IPS DF 4.7 (cell line): ENCODE data around the gene C2CD5.
"Not testable (repeated sequence)": the region's sequence is repeated elsewhere in the genome, so short reads cannot be mapped to it uniquely, and the experiment has no call there.

Experiments
- DNase-seq: peaks from one replicate; pipeline ENCODE4 v3.0.0-alpha.2; 2013; ENCODE audit warnings: low spot score; ENCODE audit errors: extremely low read depth

Gene C2CD5

DNA sequence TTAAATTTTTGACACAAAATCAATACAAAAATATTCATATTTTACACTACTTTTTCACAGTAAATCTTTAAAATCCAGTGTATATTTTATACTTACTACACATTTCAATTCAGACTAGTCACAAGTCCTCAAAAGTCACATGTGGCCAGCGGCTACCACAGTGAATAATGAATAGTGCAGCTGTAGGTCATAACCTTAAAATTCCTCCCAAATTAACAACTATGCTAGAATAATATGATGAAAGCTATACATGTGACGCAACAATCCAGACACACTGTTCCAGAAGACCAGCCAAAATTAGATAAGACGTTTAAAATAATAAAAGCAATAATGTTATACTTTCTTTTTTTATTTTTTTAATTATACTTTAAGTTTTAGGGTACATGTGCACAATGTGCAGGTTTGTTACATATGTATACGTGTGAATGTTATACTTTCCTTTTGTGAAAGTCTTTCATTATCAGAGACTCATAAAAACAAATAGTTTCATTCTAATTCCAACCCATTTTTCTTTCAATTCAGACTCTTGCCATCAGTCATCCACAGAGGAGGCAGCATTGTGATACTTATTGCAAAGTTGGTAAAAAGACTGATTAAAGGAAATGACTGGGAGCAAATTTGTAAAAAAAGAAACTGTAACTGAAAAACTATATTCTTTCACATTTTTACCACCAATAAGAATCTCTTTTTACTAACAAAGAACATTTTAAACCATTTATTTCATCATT, 67.0 kb downstream of the C2CD5 start:
- no peak for DNase-seq

DNA sequence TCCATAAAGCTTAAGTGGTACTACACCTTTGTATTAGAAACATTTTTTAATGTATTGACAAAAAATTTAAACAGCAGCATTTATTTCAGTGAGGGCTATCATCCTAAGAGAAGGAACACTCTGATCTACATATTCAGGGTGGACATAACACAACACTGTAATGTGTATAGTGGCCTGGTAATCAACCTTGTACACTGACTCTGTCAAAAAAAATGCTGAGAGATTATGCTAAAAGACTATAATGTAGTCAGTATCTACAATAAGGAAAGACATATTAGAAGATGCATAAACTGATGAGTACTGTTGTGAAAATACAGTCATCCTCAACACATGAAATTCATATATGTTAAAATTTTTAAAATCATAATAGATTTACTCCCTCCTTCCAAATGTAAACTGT, 68.2 kb downstream of the C2CD5 start:
- DNase-seq = no peak

DNA sequence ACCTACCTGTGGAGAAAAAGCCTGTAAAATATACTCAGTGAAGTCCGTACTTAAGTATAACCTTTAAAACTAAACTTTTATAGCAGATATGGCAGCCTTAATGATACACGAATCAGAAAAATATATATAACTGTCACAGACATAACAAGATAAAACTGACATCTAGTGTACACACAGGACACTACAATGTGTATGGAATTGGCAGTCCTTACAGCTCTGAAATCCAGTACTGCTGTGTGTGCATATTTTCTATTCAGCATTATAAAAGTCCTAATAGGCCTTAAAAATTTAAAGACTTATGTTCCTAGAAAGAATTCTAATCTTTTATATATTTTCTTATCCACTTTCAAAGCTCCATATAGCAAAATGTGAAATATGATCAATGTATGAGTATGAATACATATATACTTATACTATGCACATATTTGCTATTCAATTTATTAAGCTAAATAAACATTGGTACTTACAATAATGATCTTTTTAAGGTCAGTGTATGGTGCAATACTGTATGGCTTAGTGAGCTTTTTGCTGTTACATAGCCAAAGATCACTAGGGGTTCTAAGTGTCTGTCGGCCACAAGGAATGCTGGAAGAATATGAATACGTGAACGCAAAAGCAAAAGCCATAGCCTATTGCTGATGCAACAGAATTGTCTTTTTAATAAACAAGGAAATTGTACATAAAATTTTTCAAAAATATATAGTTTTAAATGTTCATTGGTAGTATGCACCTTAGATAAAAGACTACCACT, 69.2 kb downstream of the C2CD5 start:
- DNase-seq = no peak

DNA sequence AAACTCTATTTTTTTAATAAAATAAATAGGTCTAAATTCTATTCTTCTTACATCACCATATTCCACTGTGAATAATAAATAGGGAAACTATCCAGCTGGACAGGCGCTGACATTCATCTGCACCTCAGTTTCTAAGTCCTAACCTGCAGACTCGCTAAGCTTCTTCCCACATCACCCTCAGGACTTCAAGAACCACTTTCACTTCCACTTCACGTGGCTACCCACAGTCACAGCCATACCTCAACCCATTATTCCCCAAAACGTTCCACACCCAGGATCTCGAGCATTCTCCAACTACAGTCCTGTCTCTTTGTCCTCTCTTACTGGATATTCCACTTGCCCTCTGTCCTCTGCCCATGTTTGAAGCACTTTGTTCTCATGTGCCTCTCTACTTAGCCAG, 71.1 kb downstream of the C2CD5 start:
- DNase-seq = no peak

DNA sequence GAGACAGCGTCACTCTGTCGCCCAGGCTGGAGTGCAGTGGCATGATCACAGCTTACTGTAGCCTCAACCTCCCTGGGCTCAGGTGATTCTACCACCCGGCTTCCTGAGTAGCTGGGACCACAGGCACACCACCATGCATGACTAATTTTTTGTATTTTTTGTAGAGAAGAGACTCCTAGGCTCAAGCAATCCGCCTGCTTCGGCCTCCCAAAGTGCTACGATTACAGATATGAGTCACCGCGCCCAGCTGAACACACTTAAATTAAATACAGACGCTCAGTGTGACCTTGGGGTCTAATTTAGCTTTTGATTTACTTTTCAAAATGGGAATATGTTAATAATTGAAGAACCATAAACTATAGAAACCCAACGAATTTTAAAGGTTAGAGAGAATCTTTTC, 77.2 kb downstream of the C2CD5 start:
- no peak for DNase-seq

DNA sequence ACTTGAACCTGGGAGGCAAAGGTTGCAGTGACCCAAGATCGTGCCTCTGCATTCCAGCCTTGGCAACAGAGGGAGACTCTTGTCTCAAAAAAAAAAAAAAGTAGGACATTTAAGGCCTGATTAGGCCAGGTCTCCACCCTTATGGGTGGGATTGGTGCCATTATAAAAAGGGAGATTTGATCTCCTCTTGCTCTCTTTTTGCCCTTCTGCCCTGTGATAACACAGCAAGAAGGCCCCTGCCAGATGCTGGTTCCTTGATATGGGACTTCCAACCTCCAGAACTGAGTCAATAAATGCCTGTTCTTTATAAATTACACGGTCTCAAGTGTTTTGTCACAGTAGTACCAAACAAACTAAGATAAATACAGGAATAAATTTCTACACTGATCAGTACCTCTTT, 81.0 kb downstream of the C2CD5 start:
- DNase-seq = no peak

DNA sequence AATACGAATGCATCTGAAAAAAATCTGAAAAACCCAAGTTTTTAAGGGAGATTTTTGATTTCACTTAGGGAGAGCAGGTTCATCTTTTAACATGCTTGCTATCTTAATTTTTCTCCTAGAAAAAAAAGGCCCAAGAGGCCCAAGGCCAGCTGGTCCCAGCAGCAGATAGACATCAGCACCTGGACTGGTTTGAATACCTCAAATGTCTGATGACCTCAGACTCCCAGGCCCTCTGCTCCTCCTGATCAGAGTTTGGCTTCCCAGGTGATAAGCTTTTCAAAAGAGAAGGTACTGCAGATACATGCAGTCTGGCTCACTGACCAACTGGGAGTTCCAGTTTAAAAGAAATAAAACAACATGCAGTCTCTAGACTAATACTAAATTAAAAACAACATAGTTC, 82.6 kb downstream of the C2CD5 start:
- DNase-seq = no peak

DNA sequence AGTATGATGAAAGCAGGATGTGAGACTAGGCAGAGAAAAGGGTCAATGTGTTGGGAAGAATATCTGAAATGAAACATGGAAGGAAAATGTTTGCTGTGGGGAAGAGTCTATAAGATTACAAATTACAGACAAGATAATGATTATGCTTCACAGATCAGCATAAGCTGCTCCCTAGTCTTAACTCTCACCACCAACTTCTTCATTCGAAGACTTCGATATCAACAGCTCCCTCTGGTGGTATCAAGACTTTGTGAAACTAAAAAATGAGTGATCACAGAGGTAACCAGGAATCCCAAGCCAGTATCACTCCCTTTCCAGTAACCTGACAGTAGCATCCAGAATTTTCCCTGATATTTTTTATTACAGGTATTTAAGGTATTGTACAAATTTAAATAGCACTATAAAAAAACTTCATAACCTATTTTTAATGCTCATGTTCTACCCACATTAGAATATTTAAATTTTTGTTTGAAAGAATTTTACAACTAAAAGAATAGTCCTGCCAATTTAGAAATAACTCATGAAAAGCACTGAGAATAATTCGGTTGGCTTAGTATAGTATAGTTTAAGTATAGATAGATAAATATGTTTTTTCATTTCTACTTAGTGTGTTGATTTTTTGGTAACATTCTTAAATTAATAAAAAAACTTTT, 84.4 kb downstream of the C2CD5 start:
- peak; percentile 38 for DNase-seq

DNA sequence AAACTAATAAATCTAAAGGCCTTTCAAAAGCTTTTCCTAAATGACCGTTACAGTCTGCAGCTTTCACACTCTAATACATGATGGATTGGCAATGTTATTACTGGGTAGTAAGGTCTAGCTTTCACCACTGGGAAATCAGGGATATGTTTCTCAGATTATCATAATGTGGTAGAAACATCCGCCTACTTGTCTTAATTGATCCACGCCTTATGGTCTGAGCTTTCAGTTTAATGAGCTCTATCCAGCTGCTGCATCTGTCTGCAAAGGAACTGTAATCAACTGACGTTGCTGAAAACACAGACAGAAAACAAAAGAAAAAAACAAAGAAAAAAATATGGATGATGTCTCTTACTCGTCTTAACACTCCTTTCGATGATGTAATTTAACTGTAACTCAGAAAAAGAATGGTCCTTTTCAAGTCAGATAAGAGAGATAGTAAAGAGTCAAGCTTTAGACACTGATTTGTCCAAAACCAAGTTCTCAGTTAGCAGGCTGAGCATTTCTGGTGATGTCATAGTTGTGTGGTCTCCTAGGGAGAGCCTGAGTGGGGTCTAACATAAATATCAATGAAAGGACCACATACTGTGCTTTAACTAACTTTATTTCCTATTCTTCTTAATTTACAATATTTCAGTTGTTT, 85.9 kb downstream of the C2CD5 start:
- no peak for DNase-seq

DNA sequence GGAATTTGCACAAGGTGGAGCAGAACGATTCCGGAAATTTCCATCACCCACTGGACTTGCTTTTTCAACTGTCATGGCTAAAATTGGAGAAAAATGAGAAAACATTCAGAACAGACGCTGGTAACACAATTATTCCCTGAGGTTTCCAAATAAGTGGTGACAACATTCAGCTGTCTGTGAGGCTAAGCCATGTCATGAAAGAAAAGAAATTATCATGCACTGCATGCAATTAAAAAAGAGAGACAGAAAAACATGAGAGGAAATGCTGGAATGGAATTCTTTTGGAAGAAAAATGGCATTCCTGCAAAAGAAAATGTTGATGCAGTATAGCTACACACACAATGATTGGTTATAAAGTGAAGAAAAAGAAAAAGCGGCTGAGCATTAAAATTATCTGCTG, 87.3 kb downstream of the C2CD5 start:
- DNase-seq = no peak

DNA sequence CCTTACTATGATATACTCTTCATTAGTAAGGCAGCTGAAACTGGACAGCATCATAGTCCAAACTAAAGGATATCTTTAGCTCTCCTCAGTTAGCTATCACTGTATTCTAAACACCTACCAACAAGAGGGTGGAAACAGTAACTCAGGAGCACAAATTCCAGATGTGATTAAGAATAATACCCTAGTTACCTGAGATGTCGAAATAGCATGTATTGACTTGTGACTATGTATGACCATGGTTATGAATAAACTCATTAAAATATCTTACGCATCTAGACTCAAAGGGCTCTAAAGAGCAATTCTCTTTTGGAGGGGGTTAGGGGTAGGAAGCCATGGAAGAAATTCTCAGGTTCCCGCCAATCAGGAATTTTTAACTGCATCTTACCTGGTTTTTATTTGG, 90.8 kb downstream of the C2CD5 start:
- DNase-seq = no peak

DNA sequence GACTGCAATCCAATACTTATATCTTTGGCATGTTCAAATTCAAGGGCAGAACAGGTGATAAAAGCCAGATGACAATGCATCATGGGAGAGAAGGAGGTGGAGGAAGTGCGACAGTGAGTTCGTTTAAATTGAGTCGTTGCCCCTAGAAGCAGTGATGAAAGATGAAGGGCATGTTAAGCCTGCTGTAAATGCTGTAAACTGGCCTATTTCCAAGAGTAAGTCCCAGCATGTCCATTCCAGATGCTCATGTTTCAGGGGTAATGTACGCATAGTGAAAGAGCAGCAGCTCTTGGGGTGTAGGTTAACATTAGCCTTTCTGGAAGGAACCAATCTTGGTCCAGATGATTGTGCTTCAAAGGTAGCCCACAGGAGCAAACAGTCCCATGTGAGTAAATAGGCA, 97.1 kb downstream of the C2CD5 start:
- no peak for DNase-seq

DNA sequence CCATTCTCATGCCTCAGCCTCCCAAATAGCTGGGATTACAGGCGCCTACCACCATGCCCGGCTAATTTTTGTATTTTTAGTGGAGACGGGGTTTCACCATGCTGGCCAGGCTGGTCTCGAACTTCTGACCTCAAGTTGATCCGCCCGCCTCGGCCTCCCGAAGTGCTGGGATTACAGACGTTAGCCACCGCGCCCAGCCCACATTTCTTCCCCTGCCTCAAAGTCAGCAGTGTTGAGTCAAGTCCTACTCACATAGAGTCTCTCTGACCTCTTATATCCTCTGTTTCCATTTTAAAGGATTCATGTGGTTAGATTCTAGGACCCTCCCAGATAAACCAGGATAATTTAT, 100.1 kb downstream of the C2CD5 start:
- DNase-seq = not testable (repeated sequence)

DNA sequence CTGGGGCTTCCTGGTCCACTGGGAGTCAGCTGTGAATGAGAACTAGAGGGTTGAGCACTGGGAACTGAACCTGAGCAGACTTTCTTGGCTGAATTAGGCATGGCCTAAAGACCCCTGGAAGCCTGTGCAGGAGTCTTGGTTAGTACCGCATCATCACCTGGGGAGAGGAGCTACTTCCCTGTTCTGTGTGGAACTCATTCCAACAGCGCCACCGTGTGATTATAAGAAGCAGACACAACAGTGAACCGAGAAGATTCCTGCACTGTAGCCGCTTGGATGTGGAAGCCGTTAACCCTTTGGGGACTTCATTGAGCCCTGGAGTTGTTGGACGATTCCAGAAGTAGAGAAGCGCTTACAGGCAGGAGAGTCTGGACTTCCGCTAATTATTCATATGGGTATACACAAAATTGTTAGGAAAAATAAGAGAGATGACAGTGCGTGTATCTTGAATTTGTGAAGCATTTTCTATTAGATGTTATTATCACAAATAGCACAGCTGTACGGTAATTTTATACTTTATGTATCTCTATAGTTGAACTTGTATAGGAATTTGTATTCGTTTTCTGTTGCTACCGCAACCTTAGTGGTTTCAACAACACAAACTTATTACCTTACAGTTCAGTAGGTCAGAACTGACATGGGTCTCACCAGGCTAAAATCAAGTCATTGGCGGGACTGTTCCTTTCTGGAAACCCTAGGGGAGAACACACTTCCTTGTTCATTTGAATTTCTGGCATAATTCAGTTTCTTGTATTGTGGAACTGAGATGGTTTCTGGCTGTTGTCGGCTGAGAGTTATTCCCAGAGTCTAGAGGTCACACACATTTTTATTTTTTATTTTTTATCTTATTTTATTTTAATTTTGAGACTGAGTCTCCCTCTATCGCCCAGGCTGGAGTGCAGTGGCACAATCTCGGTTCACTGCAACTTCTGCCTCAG, 100.7 kb downstream of the C2CD5 start:
- peak; percentile 90 for DNase-seq

DNA sequence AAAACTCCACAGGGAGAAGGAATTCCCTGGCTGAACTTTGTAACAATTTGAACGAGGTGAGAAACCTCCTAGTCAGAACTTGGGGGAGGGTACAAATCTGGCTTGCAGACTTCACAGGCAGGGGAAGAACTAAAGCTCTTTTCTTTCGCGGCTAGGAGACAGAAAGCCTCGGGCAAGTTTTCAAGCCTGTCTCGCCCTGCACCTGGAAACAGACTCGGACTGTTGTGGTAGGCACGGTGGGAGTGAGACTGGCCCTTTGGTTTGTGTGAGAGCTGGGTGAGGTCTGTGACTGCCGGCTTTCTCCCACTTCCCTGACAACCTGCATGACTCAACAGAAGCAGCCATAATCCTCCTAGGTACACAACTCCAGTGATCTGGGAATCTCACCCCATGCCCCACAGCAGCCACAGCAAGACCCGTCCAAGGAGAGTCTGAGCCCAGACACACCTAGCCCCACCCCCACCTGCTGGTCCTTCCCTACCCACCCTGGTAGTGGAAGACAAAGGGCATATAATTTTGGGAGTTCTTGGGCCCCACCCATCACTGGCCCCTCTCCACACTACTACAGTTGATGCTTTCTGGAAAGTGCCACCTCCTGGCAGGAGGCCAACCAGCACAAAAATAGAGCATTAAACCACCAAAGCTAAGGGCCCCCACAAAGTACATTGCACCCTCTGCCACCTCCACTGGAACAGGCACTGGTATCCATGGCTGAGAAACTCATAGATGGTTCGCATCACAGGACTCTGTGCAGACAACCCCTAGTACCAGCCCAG, 107.1 kb downstream of the C2CD5 start:
- no peak for DNase-seq

DNA sequence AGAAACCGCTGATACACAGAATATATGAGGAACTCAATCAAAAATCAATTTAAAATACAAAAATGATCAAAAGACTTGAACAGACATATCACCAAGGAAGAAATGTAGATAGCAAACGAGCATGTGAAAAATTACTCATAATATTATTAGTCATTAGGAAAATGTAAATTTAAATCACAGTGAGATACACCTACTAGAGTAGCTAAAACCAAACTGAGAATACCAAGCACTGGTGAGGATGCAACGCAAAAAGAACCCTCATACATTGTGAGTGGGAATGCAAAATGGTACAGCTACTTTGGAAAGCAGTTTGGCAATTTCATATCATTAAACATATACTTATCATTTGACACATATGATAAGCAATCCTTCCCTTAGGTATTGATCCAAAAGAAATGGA, 108.8 kb downstream of the C2CD5 start:
- DNase-seq = no peak

DNA sequence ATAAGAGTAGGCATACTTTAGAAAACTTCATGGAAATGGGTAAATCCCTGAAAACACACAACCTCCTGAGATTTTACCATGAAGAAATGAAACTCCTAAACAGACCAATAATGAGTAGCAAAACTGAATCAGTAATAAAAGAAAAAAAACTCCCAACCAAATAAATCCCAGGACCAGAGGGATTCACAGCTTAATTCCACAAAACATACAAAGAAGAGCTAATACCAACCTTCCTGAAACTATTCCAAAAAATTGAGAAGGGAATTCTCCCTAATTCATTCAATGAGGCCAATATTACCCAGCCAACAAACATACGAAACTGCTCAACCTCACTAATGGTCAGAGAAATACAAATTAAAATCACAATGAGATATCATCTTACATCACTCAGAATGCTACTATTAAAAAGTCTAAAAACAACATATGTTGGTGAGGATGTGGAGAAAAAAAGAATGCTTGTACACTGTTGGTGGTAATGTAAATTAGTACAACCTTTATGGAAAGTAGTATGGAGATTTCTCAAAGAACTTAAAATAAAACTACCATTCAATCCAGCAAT, 112.6 kb downstream of the C2CD5 start:
- DNase-seq = no peak

DNA sequence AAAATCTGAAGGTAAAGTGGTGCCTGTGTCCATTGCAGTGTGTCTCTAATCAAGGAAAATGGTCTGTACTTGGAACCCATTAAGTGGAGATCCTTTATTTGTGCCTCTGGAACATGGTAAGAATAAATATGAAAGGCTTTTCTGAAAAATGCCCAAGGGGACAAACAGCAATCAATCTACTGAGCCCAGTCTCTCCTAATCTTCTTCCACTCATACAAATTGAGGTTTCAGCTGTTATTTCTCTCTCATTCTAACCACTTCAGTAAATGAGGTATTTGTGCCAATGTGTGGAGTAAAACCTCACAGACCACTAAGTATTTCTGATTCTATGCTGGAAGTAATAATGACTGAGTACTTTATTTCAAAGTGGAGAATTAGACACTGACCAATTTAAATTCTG, 127.5 kb downstream of the C2CD5 start:
- DNase-seq = no peak

DNA sequence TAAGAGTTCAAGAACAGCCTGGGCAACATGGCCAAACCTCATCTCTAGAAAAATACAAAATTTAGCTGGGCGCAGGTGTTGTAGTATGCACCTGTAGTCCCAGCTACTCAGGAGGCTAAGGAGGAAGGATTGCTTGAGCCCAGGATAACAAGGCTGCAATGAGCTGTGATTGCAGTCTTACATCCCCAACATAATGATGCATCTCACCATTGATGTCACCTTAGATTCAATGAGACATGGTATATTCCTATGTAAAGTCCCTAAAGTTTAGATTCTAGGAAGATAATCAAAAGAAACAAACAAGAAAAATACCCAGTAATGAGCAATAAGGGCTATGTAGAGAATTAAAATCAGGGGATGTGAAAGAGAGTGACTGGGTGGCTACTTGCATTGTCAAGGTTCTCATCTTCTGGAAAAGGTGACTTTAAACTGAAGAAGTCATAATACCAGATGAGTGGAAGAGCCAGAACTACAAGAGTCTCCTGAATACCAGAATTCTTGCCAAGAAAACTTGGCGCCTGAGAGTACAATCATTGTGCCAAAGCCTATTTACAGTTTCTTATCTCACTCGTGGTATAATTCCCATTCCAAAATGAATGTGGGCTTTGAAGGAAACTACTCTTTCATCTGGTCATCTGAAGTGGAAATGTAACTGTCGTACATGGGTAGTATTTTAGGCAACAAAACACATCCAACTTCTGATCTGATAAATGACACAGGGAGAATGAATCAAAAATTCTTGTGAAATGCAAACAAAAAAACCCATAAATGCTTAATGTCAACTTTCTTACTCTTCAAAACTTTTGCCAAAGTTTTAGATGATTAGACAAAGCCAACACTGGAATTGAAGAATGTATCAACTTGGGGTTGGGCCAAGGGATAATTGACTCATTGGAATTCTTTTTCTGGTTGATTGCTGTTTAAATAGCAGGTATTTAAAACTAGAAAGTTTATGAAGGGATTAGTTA, 128.7 kb downstream of the C2CD5 start:
- no peak for DNase-seq
